Measurements from ENCODE around the gene DYSF.
"Not testable (repeated sequence)": the region's sequence is repeated elsewhere in the genome, so short reads cannot be mapped to it uniquely, and the experiment has no call there.

GRCh38 chr2:71416866-71417265 is 36.5 kb upstream of the DYSF start:
- TF ChIP-seq, protein P1, sequence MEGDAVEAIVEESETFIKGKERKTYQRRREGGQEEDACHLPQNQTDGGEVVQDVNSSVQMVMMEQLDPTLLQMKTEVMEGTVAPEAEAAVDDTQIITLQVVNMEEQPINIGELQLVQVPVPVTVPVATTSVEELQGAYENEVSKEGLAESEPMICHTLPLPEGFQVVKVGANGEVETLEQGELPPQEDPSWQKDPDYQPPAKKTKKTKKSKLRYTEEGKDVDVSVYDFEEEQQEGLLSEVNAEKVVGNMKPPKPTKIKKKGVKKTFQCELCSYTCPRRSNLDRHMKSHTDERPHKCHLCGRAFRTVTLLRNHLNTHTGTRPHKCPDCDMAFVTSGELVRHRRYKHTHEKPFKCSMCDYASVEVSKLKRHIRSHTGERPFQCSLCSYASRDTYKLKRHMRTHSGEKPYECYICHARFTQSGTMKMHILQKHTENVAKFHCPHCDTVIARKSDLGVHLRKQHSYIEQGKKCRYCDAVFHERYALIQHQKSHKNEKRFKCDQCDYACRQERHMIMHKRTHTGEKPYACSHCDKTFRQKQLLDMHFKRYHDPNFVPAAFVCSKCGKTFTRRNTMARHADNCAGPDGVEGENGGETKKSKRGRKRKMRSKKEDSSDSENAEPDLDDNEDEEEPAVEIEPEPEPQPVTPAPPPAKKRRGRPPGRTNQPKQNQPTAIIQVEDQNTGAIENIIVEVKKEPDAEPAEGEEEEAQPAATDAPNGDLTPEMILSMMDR (IDR thresholded peaks at IDR 0.05; ENCODE audit: low read depth, low read length) = not testable (repeated sequence)
- not testable (repeated sequence) for TF ChIP-seq EZH2phosphoT487 (IDR thresholded peaks at IDR 0.05; ENCODE audit: low read depth)
